ENCODE data around the gene DNMT3L.
"Not testable (repeated sequence)": the region's sequence is repeated elsewhere in the genome, so short reads cannot be mapped to it uniquely, and the experiment has no call there.

Gene DNMT3L

DNA sequence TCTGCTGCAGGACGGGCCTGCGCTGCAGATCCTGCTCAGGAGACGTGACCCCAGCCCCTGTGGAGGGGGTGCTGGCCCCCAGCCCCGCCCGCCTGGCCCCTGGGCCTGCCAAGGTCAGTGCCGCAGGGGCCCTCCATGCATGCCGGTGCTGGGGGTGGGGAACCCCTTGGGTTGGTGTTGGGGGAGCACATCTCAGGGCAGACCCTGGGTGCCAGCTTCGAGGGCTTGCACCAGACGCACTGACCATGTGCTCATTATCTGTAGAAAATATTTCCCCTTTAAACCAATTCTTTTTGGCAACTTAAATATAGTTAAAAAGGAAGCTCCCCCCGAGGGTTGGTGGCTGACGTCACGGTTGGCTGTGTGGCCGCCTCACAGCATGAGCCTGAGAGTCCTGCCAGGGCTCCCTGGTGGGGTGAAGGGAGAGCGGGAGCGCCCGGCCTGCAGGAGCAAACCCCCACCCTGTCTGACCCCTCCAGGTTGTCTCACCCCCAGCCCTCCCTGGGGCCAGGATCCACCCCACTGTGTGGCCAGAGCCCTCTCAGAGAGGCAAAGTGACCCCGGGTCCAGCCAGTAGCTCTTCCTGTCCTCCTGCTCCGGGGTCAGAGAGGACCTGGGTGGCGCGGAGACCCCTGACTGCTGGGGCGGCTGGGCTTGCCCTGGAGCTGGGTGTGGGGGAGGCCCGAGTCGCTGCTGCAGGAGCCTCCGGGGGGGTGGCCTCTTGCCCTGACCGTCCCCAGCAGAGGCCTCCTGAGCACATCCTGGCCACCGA is 32.9 kb upstream of the DNMT3L start:
- no peak for DNase-seq (ENCODE audit: low read depth)

- no peak for DNase-seq (ENCODE audit: low read depth)
Measured at GRCh38 chr21:44293551-44294231, 32.0 kb upstream of the DNMT3L start.

- no peak for DNase-seq (ENCODE audit: low read depth)
Measured at GRCh38 chr21:44292812-44293195, 31.1 kb upstream of the DNMT3L start.

DNA sequence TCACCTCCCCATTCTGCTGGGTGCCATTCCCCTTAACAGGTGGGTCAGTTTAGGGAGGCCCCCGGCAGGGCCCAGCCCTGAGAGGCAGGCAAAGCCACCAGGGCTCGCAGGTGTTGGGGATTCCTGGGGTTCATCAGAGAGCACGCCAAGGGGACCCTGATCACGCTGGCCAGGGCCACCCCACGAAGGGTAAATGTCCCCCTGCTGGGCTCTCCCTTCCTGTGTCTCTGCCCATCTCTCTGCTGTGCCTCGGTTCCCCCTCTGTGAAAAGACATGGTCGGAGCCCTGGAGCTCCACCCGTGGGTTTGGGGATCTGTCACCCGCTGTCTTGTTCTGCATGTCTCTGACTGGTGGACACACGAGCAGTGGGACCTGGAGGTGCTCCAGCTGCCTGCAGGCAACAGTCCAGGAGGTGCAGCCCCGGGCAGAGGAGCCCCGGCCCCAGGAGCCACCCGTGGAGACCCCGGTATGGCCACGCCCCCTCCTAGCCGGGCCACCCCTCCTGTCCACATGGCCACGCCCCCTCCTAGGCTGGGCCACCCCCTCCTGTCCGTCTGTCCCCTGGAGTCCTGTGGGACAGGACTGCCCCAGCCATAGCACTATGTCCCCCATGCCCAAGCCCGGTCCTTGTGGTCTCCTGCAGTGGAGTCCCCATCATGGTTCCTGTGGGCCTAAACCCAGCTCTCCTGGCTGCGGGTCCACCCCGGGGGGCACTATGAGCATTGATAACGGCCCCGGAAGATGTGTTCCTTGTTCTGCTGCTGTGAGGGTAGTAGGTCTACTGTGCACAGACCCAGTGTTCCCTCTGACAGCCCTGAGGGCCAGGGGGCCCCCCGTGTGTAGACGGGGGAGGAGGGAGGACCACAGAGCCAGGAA is 30.5 kb upstream of the DNMT3L start:
- DNase-seq (ENCODE audit: low read depth): no peak

DNA sequence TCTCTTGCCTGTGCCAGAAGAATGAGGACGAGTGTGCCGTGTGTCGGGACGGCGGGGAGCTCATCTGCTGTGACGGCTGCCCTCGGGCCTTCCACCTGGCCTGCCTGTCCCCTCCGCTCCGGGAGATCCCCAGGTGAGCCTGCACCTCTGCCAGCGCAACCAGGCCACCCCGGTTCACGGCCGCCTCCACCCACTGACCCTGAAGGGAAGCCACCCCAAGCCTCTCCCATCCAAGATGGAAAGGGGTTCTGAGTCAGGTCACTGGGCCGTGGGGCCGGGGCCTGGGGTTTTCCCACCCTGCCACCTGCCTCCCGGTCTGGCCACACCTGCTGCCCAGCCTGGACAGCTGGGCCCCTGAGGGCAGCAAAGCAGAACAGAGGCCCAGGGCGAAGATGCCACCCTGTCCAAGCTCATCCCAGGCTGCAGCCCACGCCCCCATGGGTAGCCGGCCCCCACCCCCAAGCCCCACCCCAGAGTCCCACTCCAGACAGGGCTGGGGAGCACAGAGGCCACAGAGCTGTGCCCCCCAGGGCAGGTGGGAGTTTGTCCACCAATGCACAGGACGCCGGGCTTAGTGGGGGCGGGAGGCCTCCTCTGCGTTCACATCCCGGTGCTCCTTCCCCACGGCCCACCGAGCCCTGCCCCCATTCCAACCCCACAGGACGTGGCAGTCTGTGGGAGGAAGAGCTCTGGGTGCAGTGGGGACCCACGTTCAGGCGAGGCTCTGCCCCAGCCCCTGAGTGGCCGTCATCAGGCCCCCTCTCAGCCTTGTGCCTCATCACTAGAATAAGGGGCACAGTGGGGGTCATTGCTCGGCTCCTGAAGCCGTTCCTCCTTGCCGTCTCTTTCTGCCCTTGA is 29.6 kb upstream of the DNMT3L start:
- no peak for DNase-seq (ENCODE audit: low read depth)

- DNase-seq (ENCODE audit: low read depth): no peak
Measured at GRCh38 chr21:44290327-44291077, 28.8 kb upstream of the DNMT3L start.

- no peak for DNase-seq (ENCODE audit: low read depth)
Measured at GRCh38 chr21:44289381-44290010, 27.8 kb upstream of the DNMT3L start.

DNA sequence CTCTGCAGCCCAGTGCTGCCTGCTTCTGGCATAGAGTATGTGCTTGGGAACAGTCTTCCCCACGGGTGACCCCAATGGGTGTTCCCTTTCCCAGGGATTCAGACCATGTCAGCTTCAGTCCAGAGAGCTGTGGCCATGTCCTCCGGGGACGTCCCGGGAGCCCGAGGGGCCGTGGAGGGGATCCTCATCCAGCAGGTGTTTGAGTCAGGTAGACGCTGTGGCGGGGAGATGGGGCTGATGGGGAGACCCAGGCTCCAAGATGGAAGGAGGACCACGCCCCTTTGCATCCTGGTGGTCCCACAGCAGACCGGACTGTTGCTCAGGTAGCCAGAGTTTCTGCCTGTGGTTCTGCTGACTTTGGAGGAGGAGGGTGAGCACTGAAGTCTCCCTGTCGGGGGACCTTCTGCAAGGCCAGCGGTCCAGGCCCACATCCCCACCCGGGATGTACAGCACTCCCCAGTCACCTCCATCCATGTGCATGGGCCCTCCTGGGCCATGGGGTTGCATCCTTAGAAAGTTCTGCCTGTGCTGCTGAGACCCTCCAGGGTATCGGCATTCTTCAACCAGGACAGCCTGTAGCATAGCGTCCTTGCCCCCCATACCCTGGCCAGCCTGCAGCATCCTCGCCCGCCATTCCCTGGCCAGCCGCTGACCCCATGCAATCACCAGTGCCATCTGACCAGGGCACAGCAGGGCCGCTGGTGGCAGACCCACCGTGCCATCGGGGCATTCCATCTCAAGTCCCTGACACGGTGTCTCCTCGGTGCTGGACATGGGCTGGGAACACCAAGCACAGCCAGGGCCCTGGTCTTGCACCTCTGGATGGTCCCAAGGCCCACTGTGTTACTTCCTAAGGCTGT is 26.8 kb upstream of the DNMT3L start:
- no peak for DNase-seq (ENCODE audit: low read depth)

DNA sequence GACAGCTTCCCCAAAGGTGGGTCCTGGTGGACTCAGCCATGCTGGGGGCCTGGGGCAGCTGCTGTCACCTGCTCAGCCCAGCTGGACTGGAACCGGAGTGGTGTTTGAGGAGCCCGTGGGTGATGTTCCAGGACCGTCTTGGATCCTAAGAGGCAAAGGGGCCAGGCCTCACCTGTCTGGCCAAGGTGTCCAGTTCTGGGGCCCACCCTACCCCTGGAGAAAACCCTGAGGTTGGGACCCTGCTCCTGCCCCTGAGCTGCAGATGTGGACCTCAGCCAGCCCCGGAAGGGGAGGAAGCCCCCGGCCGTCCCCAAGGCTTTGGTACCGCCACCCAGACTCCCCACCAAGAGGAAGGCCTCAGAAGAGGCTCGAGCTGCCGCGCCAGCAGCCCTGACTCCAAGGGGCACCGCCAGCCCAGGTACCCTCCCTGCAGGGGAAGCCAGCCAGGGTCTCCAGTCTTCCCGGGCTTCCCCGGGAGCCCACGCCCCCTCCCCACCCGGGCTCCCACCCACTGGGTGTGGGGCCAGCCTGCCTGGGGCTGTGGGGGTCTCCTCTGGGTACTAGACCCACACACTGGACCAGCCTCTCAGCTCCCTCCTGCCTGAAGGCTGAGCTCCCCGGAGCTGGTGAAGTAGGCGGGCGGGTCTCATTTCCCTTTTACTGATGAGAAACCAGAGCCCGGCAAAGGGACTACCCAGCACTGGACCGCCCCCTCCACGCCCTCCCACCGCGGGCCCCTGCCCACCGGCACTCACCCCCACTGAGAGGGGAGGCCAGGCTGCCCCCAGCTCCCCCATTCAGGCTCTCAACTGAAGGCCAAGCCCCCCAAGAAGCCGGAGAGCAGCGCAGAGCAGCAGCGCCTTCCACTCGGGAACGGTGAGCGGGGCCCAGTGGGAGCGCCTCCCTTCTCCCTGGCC is 25.3 kb upstream of the DNMT3L start:
- DNase-seq (ENCODE audit: low read depth): no peak

GRCh38 chr21:44286086-44286715 is 24.5 kb upstream of the DNMT3L start:
- DNase-seq (ENCODE audit: low read depth): no peak

GRCh38 chr21:44285138-44285992 is 23.7 kb upstream of the DNMT3L start, which contains the start of gene AIRE:
AIRE (plus strand) TSS chr21:44285876; CDS start chr21:44286007, 131 bp downstream.
- DNase-seq (ENCODE audit: low read depth): no peak

DNA sequence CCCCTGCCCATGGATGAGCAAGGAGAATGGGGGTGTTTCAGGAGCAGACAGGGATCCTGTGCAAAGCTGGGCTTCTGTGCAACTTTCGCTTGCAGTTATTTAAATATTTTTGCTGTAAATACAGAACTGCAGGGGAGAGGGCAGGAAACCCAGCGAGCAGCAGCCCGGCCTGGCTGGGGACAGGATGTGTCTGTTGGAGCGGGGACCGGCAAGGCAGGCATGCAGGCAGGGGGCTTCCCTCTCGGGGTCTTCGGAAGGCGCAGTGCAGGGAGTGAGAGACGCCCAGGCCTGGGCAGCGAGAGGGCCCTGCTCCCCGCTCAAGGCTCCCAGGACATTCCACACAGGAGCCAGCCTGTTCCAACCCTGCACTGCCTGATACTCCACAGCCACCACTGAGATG is 22.3 kb upstream of the DNMT3L start:
- no peak for DNase-seq (ENCODE audit: low read depth)

DNA sequence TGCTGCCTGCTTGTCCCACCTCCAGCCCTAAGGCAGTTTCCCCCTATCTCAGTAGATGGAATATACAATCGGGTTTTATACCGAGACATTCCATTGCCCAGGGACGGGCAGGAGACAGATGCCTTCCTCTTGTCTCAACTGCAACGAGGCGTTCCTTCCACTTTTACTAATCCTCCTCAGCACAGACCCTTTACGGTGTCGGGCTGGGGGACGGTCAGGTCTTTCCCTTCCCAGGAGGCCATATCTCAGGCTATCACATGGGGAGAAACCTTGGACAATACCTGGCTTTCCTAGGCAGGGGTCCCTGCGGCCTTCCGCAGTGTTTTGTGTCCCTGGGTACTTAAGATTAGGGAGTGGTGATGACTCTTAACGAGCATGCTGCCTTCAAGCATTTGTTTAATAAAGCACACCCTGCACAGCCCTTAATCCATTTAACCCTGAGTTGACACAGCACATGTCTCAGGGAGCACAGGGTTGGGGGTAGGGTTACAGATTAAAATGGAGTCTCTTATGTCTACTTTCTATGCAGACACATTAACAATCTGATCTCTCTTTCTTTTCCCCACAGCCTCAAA is 21.6 kb upstream of the DNMT3L start:
- not testable (repeated sequence) for DNase-seq (ENCODE audit: low read depth)

- no peak for DNase-seq (ENCODE audit: low read depth)
Measured at GRCh38 chr21:44282370-44282769, 20.7 kb upstream of the DNMT3L start.

DNA sequence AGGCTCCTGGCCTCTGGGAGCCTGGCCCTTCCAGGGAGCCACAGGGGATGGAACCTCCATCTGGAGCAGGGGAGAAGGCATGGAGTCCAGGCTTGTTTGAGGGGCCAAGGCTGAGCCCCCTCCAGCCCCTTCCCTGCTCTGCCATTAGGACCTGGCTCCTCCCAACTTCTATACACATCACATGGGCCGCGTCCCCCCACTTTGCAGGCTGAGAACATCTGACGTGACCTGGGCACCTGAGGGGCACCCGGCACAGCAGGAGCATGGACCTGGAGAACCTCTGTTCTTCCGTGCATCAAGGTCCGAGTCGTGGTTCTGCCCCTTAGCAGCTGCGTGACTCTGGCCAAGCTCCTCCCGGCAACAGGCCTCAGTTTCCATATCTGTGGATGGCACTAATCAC is 20.1 kb upstream of the DNMT3L start:
- no peak for DNase-seq (ENCODE audit: low read depth)
